ENCODE data around the gene CTXN1. TPM values are rescaled to one million over a fixed set of nuclear protein-coding genes. Genes with fewer than 3 reads are reported as not detected.

The CTXN1 gene
- total and polyA plus RNA-seq, 2 donors (not counting 3 experiments of a cell fraction or from before 2014, with no cell fraction given): 16.0 to 27.6 TPM

DNA sequence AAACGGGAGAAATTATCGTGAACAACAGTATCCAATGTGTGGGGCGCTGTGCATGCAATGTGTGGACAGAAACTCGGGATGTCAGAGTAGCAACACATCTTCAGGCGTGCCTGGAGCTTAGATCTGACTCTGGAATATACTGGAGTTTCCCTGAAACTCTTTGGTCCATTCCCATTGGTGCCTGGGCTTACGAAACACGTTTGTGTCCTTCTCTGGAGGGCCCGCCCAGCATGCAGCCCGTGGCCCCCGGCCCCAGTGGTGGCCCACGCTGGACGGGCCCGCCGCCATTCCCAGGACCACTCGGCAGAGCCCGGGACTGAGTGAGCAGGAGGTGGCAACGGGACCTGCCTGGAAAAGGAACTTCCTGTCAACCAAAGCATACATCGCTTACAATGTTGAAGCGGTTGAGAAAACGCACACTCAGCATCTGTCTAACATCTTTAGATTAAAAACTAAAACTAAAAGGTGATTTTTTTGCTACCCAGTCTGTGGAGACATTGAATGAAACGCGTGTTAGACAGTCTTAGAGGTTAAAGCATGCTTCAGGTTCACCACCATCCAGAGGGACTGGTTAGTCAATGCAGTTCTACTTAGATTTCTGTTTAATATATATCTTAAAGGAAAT lies 36.8 kb upstream of the CTXN1 start:
- dilution Hi-C loops (cut with MboI; ENCODE audit: extremely low pct_ligation_motif_present, low sequenced_read_pairs): no loop called here
- Histone ChIP-seq H3K4me3 (replicated peaks in 1 of 3; ENCODE audit: insufficient read depth in 1 of 3, low read depth in 1 of 3, low read length in 3 of 3) (no peak overlapping the region), H4K20me1 (replicated peaks; ENCODE audit: control insufficient read depth, extremely low read depth, insufficient read depth, low read length) (no peaks in the 10 kb centered on the region), H3K79me2 (ENCODE audit: control insufficient read depth, insufficient read depth, low read length) (no peaks in the 10 kb centered on the region), H2AFZ (ENCODE audit: low read depth, low read length) (no peak overlapping the region), H3K9me3 (replicated peaks; ENCODE audit: control insufficient read depth, insufficient read depth, low read length) (no peaks in the 10 kb centered on the region), H3K9ac (replicated peaks; ENCODE audit: extremely low read depth, insufficient read depth, low read length) (no peak overlapping the region), H3K36me3 (ENCODE audit: control insufficient read depth in 2 of 2, extremely low read depth in 1 of 2, insufficient read depth in 2 of 2, low read length in 2 of 2) (peaks cover 22 to 34% of the 10 kb centered on the region in 2 experiments), H3K27ac (ENCODE audit: insufficient read depth, low read depth, low read length) (no peak overlapping the region), H3K4me2 (ENCODE audit: insufficient read depth, low read length) (no peak overlapping the region), H3K4me1 (ENCODE audit: control insufficient read depth, extremely low read depth, insufficient read depth, low read length) (no peaks in the 10 kb centered on the region), H3K27me3 (ENCODE audit: control insufficient read depth in 2 of 2, insufficient read depth in 2 of 2, low read length in 2 of 2) (no peaks in the 10 kb centered on the region), H3K9me1 (replicated peaks; ENCODE audit: control insufficient read depth, extremely low read depth, insufficient read depth, low read length) (no peaks in the 10 kb centered on the region)
- DNase-seq (ENCODE audit: low read depth, low spot score) (no peak), FAIRE-seq (no peak)
- ChIA-PET POLR2A (no interaction called here), CTCF (interaction anchor here (0.7 kb wide), 1 partner anchor 19 kb away, joined by 3 read pairs; the partner anchor contains the start of gene TIMM44)
- no peak for TF ChIP-seq MYC (IDR thresholded peaks at IDR 0.05; ENCODE audit: low read depth, low read length)
- no peak for TF ChIP-seq JUN (IDR thresholded peaks at IDR 0.05; ENCODE audit: borderline replicate concordance, insufficient read depth, insufficient read length, low read depth)
- no peak for TF ChIP-seq POLR2A (IDR thresholded peaks at IDR 0.05; ENCODE audit: low read depth, low read length)
- no peak for TF ChIP-seq POLR2AphosphoS5 (IDR thresholded peaks at IDR 0.05; ENCODE audit: insufficient read depth, low read depth, low read length)
- TF ChIP-seq GATA2 (IDR thresholded peaks at IDR 0.05; ENCODE audit: insufficient read depth, insufficient read length, low read depth, low read length): no peak
- TF ChIP-seq, protein P1, sequence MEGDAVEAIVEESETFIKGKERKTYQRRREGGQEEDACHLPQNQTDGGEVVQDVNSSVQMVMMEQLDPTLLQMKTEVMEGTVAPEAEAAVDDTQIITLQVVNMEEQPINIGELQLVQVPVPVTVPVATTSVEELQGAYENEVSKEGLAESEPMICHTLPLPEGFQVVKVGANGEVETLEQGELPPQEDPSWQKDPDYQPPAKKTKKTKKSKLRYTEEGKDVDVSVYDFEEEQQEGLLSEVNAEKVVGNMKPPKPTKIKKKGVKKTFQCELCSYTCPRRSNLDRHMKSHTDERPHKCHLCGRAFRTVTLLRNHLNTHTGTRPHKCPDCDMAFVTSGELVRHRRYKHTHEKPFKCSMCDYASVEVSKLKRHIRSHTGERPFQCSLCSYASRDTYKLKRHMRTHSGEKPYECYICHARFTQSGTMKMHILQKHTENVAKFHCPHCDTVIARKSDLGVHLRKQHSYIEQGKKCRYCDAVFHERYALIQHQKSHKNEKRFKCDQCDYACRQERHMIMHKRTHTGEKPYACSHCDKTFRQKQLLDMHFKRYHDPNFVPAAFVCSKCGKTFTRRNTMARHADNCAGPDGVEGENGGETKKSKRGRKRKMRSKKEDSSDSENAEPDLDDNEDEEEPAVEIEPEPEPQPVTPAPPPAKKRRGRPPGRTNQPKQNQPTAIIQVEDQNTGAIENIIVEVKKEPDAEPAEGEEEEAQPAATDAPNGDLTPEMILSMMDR (IDR thresholded peaks at IDR 0.05; ENCODE audit: extremely low read depth in 1 of 2, insufficient read depth in 1 of 2, low read depth in 1 of 2, low read length in 2 of 2): no peak
- TF ChIP-seq FOS (IDR thresholded peaks at IDR 0.05; ENCODE audit: borderline replicate concordance, insufficient read depth, low read length): no peak
- no peak for TF ChIP-seq EZH2 (IDR thresholded peaks at IDR 0.05; ENCODE audit: borderline replicate concordance, low read depth, low read length, severe bottlenecking)
- TF ChIP-seq, protein P2, sequence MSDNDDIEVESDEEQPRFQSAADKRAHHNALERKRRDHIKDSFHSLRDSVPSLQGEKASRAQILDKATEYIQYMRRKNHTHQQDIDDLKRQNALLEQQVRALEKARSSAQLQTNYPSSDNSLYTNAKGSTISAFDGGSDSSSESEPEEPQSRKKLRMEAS (IDR thresholded peaks at IDR 0.05; ENCODE audit: insufficient read depth, insufficient read length): no peak
- TSS peak; percentile 39 for BruUV-seq (replicated peaks)
- intact Hi-C loops (cut with micrococcal nuclease): no loop called here
